ENCODE results near the gene AP4M1. TPM values are rescaled to one million over a fixed set of nuclear protein-coding genes. Genes with fewer than 3 reads are reported as not detected.

AP4M1 gene
- total and polyA plus RNA-seq, 10 of the 15 experiments (the other 5 are each of a cell fraction or from before 2014, with no cell fraction given), result 0.77 to 16.1 (median 13.0) TPM

- TF ChIP-seq NFYA (IDR thresholded peaks at IDR 0.05; ENCODE audit: borderline replicate concordance, low read depth, low read length), result peak; percentile 29; the same call in 1 of the 2 replicates
- TF ChIP-seq ATF3 (IDR thresholded peaks at IDR 0.05; ENCODE audit: borderline replicate concordance, extremely low read depth, low read depth, low read length), result no peak
- peak; percentile 89 for TF ChIP-seq IRF3 (IDR thresholded peaks at IDR 0.05)
- 0 out of 2 replicates have a peak, but pooled peaks have one; percentile 55 for TF ChIP-seq ZBED1 (IDR thresholded peaks at IDR 0.05; ENCODE audit: borderline replicate concordance)
- TF ChIP-seq ZNF687 (IDR thresholded peaks at IDR 0.05), result peak; percentile 68
- TF ChIP-seq ZZZ3 (IDR thresholded peaks at IDR 0.05; ENCODE audit: control insufficient read depth, insufficient read length, low read depth), result no peak
- TF ChIP-seq SMARCA5 (IDR thresholded peaks at IDR 0.05), result no peak
- TF ChIP-seq HCFC1 (IDR thresholded peaks at IDR 0.05; ENCODE audit: low read length), result 0 out of 2 replicates have a peak, but pooled peaks have one; percentile 24
- no peak for TF ChIP-seq KAT2A (conservative IDR thresholded peaks at IDR 0.05; ENCODE audit: control insufficient read depth, low read depth, low read length)
- no peak for TF ChIP-seq YBX1 (IDR thresholded peaks at IDR 0.05)
- TF ChIP-seq TAF1 (IDR thresholded peaks at IDR 0.05; ENCODE audit: borderline replicate concordance, low read depth, low read length), result peak; percentile 28; the same call in 1 of the 2 replicates
- no peak for TF ChIP-seq HDAC6 (IDR thresholded peaks at IDR 0.05; ENCODE audit: unreplicated experiment)
- TF ChIP-seq GABPA (IDR thresholded peaks at IDR 0.05; ENCODE audit: low read depth), result no peak
- TF ChIP-seq MLLT1 (IDR thresholded peaks at IDR 0.05), result 0 out of 2 replicates have a peak, but pooled peaks have one; percentile 66
- no peak for TF ChIP-seq NFIC (IDR thresholded peaks at IDR 0.05; ENCODE audit: low read depth, low read length)
- TF ChIP-seq POLR2AphosphoS2 (IDR thresholded peaks at IDR 0.05; ENCODE audit: low read depth, low read length), result peak; percentile 79; the same call in 1 of the 2 replicates
- peak; percentile 92 for TF ChIP-seq PBX3 (IDR thresholded peaks at IDR 0.05; ENCODE audit: insufficient replicate concordance, low read depth, low read length)
- TF ChIP-seq ELK1 (IDR thresholded peaks at IDR 0.05; ENCODE audit: low read depth, low read length), result peak; percentile 62; the same call in 1 of the 2 replicates
- peak; percentile 98 for TF ChIP-seq RAD51 (IDR thresholded peaks at IDR 0.05)
- peak; percentile 91 for TF ChIP-seq POLR2A (IDR thresholded peaks at IDR 0.05; ENCODE audit: low read depth, low read length)
- TF ChIP-seq MTA2 (IDR thresholded peaks at IDR 0.05; ENCODE audit: low read depth), result no peak
Observed at GRCh38 chr7:100148559-100149328, 47.3 kb downstream of the AP4M1 start, which contains the start of gene LAMTOR4 (continued).
